Activated T-cell treated with anti-CD3 and anti-CD28 coated beads, Interleukin-2, amount 50 U/mL, for 24 hours (primary cell): ENCODE data around the gene UACA.
"Not testable (repeated sequence)": the region's sequence is repeated elsewhere in the genome, so short reads cannot be mapped to it uniquely, and the experiment has no call there.

Source experiments
- DNase-seq: peaks from one replicate; pipeline ENCODE4 v3.0.0-alpha.2; 2020
- H3K27ac Mint-ChIP-seq: 2 replicates; pipeline ENCODE4 v1.8.0; 2020; ENCODE audit warnings: mild to moderate bottlenecking, mixed read lengths
- H3K27me3 Mint-ChIP-seq: 2 replicates; pipeline ENCODE4 v1.8.0; 2020; ENCODE audit warnings: mixed read lengths
- H3K36me3 Mint-ChIP-seq: 2 replicates; pipeline ENCODE4 v1.8.0; 2020; ENCODE audit warnings: low read depth, mixed read lengths
- H3K4me1 Mint-ChIP-seq: 2 replicates; pipeline ENCODE4 v1.8.0; 2020; ENCODE audit warnings: low read depth, mixed read lengths
- H3K4me3 Mint-ChIP-seq: 2 replicates; pipeline ENCODE4 v1.8.0; 2020; ENCODE audit warnings: mild to moderate bottlenecking, moderate library complexity, mixed read lengths
- H3K9me3 Mint-ChIP-seq: 2 replicates; pipeline ENCODE4 v1.8.0; 2020; ENCODE audit warnings: mixed read lengths

UACA gene

GRCh38 chr15:70748281-70748747 lies 15.0 kb downstream of the UACA start:
- no peaks in the 10 kb centered on the region for H3K9me3 Mint-ChIP-seq
- no peak overlapping the region for H3K27ac Mint-ChIP-seq
- H3K4me3 Mint-ChIP-seq = no peak overlapping the region
- H3K27me3 Mint-ChIP-seq = peaks cover 3% of the 10 kb centered on the region
- no peaks in the 10 kb centered on the region for H3K36me3 Mint-ChIP-seq
- peaks cover 16% of the 10 kb centered on the region for H3K4me1 Mint-ChIP-seq
- no peak for DNase-seq

- not testable (repeated sequence) for H3K36me3 Mint-ChIP-seq, H3K4me1 Mint-ChIP-seq, H3K27ac Mint-ChIP-seq, H3K27me3 Mint-ChIP-seq, DNase-seq, H3K4me3 Mint-ChIP-seq, H3K9me3 Mint-ChIP-seq
Measured at GRCh38 chr15:70746598-70746997, 16.8 kb downstream of the UACA start.

DNA sequence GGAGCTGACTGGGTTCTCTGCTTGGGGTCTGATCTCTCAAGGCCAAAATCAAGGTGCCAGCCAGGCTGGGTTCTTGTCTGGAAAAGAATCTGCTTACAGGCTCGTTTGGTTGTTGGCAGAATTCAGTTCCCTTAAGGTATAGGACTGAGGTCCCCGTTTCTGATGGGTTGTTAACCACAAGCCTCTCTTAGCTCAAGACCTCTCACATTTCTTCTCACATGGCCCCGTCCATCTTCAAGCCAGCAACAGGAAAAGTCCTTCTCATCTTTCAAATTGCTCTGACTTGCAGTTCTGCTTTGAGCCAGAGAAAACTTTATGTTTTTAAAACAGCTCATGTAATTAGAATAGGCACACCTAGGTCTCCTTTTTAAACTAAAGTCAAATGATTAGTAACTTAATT lies 20.4 kb downstream of the UACA start:
- Mint-ChIP-seq H3K27me3 (peaks cover 14% of the 10 kb centered on the region), H3K27ac (no peak overlapping the region), H3K4me3 (no peak overlapping the region), H3K9me3 (no peaks in the 10 kb centered on the region), H3K4me1 (no peaks in the 10 kb centered on the region), H3K36me3 (no peaks in the 10 kb centered on the region)
- no peak for DNase-seq

DNA sequence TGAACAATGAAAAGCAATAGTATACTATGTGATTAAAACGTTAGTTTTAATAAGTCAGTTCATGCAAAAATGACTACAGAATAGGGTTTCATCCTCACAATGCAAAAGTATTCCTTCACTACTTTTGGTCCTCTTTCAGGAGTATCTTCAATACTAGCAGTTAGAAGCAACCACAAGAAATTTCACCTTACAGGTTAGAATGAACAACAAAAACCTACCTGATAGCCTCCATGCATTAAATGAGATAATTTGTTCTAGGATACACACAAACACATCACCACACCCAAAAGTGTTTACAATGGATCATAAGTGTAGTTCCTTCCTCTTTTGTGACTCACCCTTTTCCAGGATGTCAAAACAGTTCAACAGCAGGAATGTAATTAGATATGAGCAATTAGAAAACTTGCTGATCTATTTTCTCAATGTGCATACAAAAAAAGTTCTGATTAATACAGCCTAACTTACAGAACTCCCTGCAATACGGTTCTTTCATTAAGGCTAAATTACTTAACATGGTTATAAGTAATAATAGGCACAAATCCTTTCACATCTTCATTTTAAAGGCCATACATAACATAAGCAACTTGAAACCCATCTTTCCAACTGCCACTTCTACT lies 21.6 kb downstream of the UACA start:
- DNase-seq = no peak
- Mint-ChIP-seq H3K27me3 (peaks cover 14% of the 10 kb centered on the region), H3K4me1 (no peaks in the 10 kb centered on the region), H3K4me3 (no peak overlapping the region), H3K9me3 (no peaks in the 10 kb centered on the region), H3K27ac (no peak overlapping the region), H3K36me3 (no peaks in the 10 kb centered on the region)

- Mint-ChIP-seq H3K4me1 (no peaks in the 10 kb centered on the region), H3K4me3 (no peak overlapping the region), H3K27me3 (peaks cover 11% of the 10 kb centered on the region), H3K27ac (no peak overlapping the region), H3K36me3 (no peaks in the 10 kb centered on the region), H3K9me3 (no peaks in the 10 kb centered on the region)
- DNase-seq = no peak
Measured at GRCh38 chr15:70741107-70741531, 22.2 kb downstream of the UACA start.

GRCh38 chr15:70735040-70735439 lies 28.3 kb downstream of the UACA start:
- H3K27ac Mint-ChIP-seq, H3K4me1 Mint-ChIP-seq, H3K36me3 Mint-ChIP-seq, H3K27me3 Mint-ChIP-seq, DNase-seq, H3K9me3 Mint-ChIP-seq, H3K4me3 Mint-ChIP-seq: not testable (repeated sequence)

GRCh38 chr15:70729164-70729563 lies 34.2 kb downstream of the UACA start:
- H3K27me3 Mint-ChIP-seq = peaks cover 16% of the 10 kb centered on the region
- DNase-seq = no peak
- no peak overlapping the region for H3K27ac Mint-ChIP-seq
- no peaks in the 10 kb centered on the region for H3K9me3 Mint-ChIP-seq
- H3K4me3 Mint-ChIP-seq = no peak overlapping the region
- H3K36me3 Mint-ChIP-seq = no peaks in the 10 kb centered on the region
- no peaks in the 10 kb centered on the region for H3K4me1 Mint-ChIP-seq

GRCh38 chr15:70726753-70727152 lies 36.6 kb downstream of the UACA start:
- peaks cover 26% of the 10 kb centered on the region for H3K27me3 Mint-ChIP-seq
- H3K9me3 Mint-ChIP-seq = no peaks in the 10 kb centered on the region
- no peak overlapping the region for H3K27ac Mint-ChIP-seq
- no peak for DNase-seq
- H3K4me1 Mint-ChIP-seq = no peaks in the 10 kb centered on the region
- H3K36me3 Mint-ChIP-seq = no peaks in the 10 kb centered on the region
- H3K4me3 Mint-ChIP-seq = no peak overlapping the region

DNA sequence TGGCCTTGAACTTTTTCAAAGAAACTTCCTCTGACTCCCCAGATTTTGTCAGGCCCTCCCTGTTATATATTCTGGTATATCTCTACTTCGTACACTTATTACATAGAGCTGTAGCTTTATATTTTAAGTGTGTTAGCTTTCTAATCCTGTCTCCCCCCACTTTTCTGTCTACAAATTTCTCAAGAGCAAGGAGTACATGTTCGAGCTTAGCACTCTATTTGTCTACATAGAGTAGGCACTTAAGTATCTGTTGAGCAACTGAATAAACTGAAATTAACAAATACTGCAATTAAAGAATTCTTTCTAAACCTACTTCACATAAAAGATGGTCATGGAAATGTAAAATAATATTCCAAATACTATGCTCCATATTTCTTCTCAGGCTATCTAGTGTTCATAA lies 39.4 kb downstream of the UACA start:
- DNase-seq = no peak
- Mint-ChIP-seq H3K27me3 (peaks cover 24% of the 10 kb centered on the region), H3K4me3 (no peak overlapping the region), H3K4me1 (no peaks in the 10 kb centered on the region), H3K36me3 (no peaks in the 10 kb centered on the region), H3K9me3 (no peaks in the 10 kb centered on the region), H3K27ac (no peak overlapping the region)

DNA sequence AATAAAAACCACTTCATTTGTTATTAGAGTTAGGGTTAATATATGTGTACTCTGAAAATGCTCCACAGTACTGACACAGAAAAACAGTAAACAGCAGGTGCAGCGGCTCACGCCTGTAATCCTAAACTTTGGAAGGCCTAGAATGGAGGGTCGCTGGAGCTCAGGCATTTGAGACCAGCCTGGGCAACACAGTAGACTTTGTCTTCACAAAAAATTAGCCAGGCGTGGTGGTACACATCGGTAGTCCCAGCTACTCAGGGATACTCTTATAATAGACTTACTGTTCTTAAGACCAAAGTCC lies 40.3 kb downstream of the UACA start:
- DNase-seq = no peak
- Mint-ChIP-seq H3K9me3 (no peaks in the 10 kb centered on the region), H3K36me3 (no peaks in the 10 kb centered on the region), H3K27ac (no peak overlapping the region), H3K4me3 (no peak overlapping the region), H3K4me1 (no peaks in the 10 kb centered on the region), H3K27me3 (peaks cover 21% of the 10 kb centered on the region)

GRCh38 chr15:70722266-70723121 lies 40.9 kb downstream of the UACA start:
- Mint-ChIP-seq H3K4me3 (no peak overlapping the region), H3K27ac (no peak overlapping the region), H3K27me3 (peaks cover 17% of the 10 kb centered on the region), H3K9me3 (no peaks in the 10 kb centered on the region), H3K4me1 (no peaks in the 10 kb centered on the region), H3K36me3 (no peaks in the 10 kb centered on the region)
- DNase-seq = no peak

- Mint-ChIP-seq H3K4me1 (no peaks in the 10 kb centered on the region), H3K4me3 (no peak overlapping the region), H3K27me3 (peaks cover 14% of the 10 kb centered on the region), H3K36me3 (no peaks in the 10 kb centered on the region), H3K27ac (no peak overlapping the region), H3K9me3 (no peaks in the 10 kb centered on the region)
- no peak for DNase-seq
Measured at GRCh38 chr15:70720228-70721016, 42.9 kb downstream of the UACA start.

- H3K4me3 Mint-ChIP-seq = no peak overlapping the region
- no peak overlapping the region for H3K27ac Mint-ChIP-seq
- H3K27me3 Mint-ChIP-seq = peaks cover 2% of the 10 kb centered on the region
- DNase-seq = no peak
- H3K36me3 Mint-ChIP-seq = no peaks in the 10 kb centered on the region
- no peaks in the 10 kb centered on the region for H3K4me1 Mint-ChIP-seq
- no peaks in the 10 kb centered on the region for H3K9me3 Mint-ChIP-seq
Measured at GRCh38 chr15:70717237-70717793, 46.0 kb downstream of the UACA start.

- DNase-seq = no peak
- peaks cover 6% of the 10 kb centered on the region for H3K27me3 Mint-ChIP-seq
- no peaks in the 10 kb centered on the region for H3K4me1 Mint-ChIP-seq
- no peak overlapping the region for H3K4me3 Mint-ChIP-seq
- no peaks in the 10 kb centered on the region for H3K9me3 Mint-ChIP-seq
- H3K36me3 Mint-ChIP-seq = no peaks in the 10 kb centered on the region
- no peak overlapping the region for H3K27ac Mint-ChIP-seq
Measured at GRCh38 chr15:70715840-70716485, 47.4 kb downstream of the UACA start.
